Activated CD4-positive, alpha-beta memory T cell treated with anti-CD3 and anti-CD28 coated beads, Interleukin-2, amount 10 ng/mL, durations not matched to agents 7 days and 5 days (primary cell): ENCODE results near the gene MAL. TPM values are rescaled to one million over a fixed set of nuclear protein-coding genes. Genes with fewer than 3 reads are reported as not detected.
A peak's percentile ranks its signal among the peaks of the same experiment; 100 is the strongest.

ENCODE experiments used
- CTCF ChIA-PET: fragments of 350-600 bp; sonication (Branson Sonifier 250); formaldehyde crosslinking; loops from one replicate; lab custom pipeline; 2021; ENCODE audit warnings: antibody characterized with exemption, inconsistent platforms; lab: Charles Lee
- POLR2A ChIA-PET: fragments of 350-600 bp; sonication (Branson Sonifier 250); formaldehyde crosslinking; loops from one replicate; lab custom pipeline; 2021; ENCODE audit warnings: antibody characterized with exemption; lab: Charles Lee
- DNase-seq: peaks from one replicate; pipeline ENCODE4 v3.0.0-alpha.2; 2020
- H3K27ac Mint-ChIP-seq: one replicate; pipeline ENCODE4 v1.8.0; 2021; ENCODE audit warnings: mild to moderate bottlenecking, mixed read lengths
- H3K27me3 Mint-ChIP-seq: one replicate; pipeline ENCODE4 v1.8.0; 2021; ENCODE audit warnings: mixed read lengths
- H3K36me3 Mint-ChIP-seq: one replicate; pipeline ENCODE4 v1.8.0; 2021; ENCODE audit warnings: low read depth, mixed read lengths
- H3K4me1 Mint-ChIP-seq: one replicate; pipeline ENCODE4 v1.8.0; 2021; ENCODE audit warnings: mixed read lengths
- H3K4me3 Mint-ChIP-seq: one replicate; pipeline ENCODE4 v1.8.0; 2021; ENCODE audit warnings: mild to moderate bottlenecking, mixed read lengths
- H3K9me3 Mint-ChIP-seq: one replicate; pipeline ENCODE4 v1.8.0; 2021; ENCODE audit warnings: mixed read lengths
- total RNA-seq, 2 experiments: library from RNA; stranded (reverse); gene quantifications; one replicate each; pipeline ENCODE4 v1.2.3, GENCODE V29; 2021

MAL gene
- 100 to 1,000 TPM; 202 to 210 TPM for total RNA-seq

DNA sequence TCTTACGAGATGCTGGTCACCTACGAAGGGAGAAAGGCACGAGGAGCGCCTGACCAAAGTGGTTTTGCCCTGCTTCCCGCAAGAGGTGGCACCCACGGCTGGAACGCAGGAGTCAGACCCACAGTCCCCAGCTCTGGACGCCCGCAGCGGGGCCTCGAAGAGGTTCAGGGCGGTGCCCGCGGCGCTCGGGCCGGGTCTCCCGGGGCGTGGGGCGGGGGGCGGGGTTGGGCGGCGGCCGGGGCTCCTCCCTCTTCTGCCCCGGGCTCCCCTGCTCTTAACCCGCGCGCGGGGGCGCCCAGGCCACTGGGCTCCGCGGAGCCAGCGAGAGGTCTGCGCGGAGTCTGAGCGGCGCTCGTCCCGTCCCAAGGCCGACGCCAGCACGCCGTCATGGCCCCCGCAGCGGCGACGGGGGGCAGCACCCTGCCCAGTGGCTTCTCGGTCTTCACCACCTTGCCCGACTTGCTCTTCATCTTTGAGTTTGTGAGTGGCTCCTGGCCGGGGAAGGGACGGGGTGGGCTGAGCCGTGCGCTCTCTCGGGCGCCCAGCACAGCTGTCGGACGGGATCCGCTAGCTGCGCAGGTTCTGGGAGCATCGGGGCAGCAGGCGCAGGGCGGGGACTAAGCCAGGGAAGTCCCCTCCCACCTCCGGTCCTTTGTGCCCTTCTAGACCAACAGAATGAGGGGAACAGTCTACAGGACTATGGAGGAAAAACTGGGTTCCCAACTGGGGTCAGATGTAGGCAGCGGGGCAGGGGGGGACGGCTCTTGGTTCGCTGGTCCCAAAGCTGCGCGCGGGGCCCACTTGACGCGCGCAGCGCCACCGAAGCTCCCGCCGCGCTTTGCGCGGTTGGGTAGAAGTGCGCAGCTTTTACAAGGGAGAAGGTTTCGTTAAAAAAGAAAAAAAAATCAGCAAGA, at the start of gene MAL:
TSS of gene MAL (plus strand) at position 303 of the 914 bp plus-strand sequence. CDS start at position 388, 85 bp downstream.
- Mint-ChIP-seq H3K36me3 (peaks cover 42% of the 10 kb centered on the region), H3K27ac (peak within 1 kb of the TSS; percentile 98), H3K27me3 (peaks cover 5% of the 10 kb centered on the region), H3K4me1 (peaks cover 71% of the 10 kb centered on the region), H3K9me3 (no peaks in the 10 kb centered on the region), H3K4me3 (peak within 1 kb of the TSS; percentile 99)
- ChIA-PET POLR2A (interaction anchor here (0.7 to 8.8 kb wide), 13 partner anchors 9 to 140 kb away, joined by 3 to 432 read pairs (median 6); partner anchors contain the start of genes MRPS5 and ZNF2), CTCF (interaction anchor here (1.1 to 10.2 kb wide), 7 partner anchors 10 to 320 kb away, joined by 4 to 397 read pairs (median 25); partner anchors contain the start of gene MRPS5)
- DNase-seq = peak; percentile 72

DNA sequence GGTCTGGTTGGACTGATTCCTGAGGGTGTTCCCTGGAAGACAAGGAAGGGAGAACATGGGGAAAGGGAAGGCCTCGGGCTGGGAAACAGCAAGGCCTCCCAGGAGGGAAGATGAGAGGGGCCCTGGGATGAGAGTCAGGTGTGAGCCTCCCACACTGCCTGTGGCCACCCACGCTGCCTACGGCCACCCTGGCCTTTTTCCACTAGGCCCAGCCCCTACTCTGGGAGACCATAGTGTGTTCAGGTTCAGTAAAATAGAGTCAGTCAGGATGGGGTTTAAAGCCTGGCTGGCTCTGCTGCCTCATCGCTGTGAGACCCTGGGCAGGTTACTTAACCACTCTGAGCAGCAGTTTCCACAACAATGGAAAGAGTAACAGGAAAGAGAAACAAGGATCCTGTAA, 47.7 kb upstream of the MAL start:
- no peak overlapping the region for H3K4me3 Mint-ChIP-seq
- H3K4me1 Mint-ChIP-seq = no peaks in the 10 kb centered on the region
- no peak overlapping the region for H3K27ac Mint-ChIP-seq
- CTCF ChIA-PET = no interaction called here
- DNase-seq = no peak
- POLR2A ChIA-PET = no interaction called here
- no peaks in the 10 kb centered on the region for H3K36me3 Mint-ChIP-seq
- H3K27me3 Mint-ChIP-seq = peaks cover 14% of the 10 kb centered on the region
- no peaks in the 10 kb centered on the region for H3K9me3 Mint-ChIP-seq

DNA sequence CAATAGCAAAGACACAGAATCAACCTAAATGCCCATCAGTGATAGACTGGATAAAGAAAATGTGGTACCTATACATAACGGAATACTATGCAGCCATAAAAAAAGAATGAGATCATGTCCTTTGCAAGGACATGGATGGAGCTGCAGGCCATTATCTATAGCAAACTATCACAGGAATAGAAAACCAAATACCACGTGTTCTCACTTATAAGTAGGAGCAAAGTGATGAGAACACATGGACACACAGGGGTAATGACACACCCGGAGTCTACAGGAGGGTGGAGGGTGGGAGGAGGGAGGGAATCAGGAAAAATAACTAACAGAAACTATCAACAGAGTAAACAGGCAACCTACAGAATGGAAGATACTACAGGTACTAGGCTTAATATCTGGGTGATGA, 46.6 kb upstream of the MAL start:
- H3K4me3 Mint-ChIP-seq = no peak overlapping the region
- H3K27ac Mint-ChIP-seq = no peak overlapping the region
- no peak for DNase-seq
- ChIA-PET CTCF (interaction anchor here (1.4 kb wide), 1 partner anchor 22 kb away, joined by 5 read pairs; no protein-coding TSS in a partner anchor), POLR2A (no interaction called here)
- no peaks in the 10 kb centered on the region for H3K4me1 Mint-ChIP-seq
- H3K36me3 Mint-ChIP-seq = no peaks in the 10 kb centered on the region
- H3K9me3 Mint-ChIP-seq = no peaks in the 10 kb centered on the region
- H3K27me3 Mint-ChIP-seq = peaks cover 14% of the 10 kb centered on the region

DNA sequence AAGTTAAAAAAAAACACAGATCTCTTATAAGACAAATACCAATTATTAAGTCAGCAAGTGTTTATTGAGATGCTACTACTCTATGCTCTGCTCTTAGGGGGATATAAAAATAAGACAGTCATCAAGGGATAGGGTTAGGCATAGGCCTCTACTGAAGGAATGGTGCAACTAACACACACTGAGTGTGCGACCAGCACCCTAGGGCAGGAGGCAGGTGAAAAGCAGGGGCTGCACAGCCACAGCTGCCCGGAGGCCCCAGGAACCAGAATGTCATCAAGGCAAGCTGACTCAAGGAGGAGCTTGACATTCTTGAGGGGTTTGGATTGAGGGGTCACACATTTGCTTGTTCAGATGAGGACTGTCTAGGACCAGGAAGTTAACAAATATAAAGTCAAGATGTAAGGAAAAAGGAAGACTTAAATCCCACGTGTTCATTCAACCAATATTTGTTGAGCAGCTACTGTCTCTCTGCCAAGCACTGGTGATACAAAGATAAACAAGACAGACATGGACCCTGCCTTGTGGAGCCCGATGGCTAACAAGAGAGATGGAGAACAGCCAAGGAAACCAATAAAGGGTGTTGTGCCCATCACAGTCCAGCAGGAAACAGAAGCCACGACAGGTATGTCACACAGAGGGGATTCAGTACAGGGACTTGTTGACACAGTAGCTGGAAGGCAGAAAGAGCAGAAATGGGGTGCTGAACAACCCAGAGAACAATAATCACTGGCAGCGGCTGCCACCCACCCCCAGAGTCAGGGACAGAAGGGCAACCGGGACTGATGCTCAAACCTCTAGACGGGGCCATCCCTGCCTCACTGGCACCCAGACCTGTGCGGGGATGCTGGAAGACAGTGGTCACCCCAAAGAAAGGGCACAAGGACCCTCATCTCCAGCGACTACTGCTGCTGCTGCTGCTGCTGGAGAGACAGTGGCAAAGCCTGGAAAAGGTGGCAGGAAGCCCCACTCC, 45.8 kb upstream of the MAL start:
- CTCF ChIA-PET = interaction anchor here (0.5 to 1.4 kb wide), 2 partner anchors 23 to 106 kb away, joined by 4 to 5 read pairs; no protein-coding TSS in a partner anchor
- Mint-ChIP-seq H3K4me3 (no peak overlapping the region), H3K36me3 (no peaks in the 10 kb centered on the region), H3K27ac (no peak overlapping the region), H3K27me3 (peaks cover 17% of the 10 kb centered on the region), H3K4me1 (peaks cover 2% of the 10 kb centered on the region), H3K9me3 (no peaks in the 10 kb centered on the region)
- POLR2A ChIA-PET = no interaction called here
- no peak for DNase-seq

DNA sequence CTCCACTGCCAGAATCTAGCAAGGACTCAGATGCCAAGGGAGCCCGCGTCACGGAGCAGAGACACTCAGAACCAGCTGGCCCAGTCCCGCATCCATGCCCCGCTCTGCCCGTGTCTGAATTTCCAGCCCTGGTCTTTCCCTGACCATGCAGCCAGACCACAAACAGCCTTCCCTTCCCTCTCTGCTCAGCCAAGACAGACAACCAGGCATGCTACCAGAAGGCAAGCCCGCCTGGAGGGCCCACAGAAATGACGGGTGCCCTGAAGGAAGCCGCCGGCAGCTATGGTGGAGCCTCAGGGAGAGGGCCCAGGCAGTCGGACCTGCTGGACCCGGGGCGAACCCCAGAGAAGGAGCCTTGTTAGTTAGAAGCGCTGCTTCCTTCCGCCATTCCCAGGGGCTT, 45.1 kb upstream of the MAL start:
- Mint-ChIP-seq H3K27me3 (peaks cover 15% of the 10 kb centered on the region), H3K36me3 (no peaks in the 10 kb centered on the region), H3K4me3 (no peak overlapping the region), H3K27ac (no peak overlapping the region), H3K4me1 (peaks cover 5% of the 10 kb centered on the region), H3K9me3 (no peaks in the 10 kb centered on the region)
- ChIA-PET CTCF (interaction anchor here (0.5 to 1.2 kb wide), 2 partner anchors 24 to 106 kb away, joined by 3 to 4 read pairs; no protein-coding TSS in a partner anchor), POLR2A (no interaction called here)
- no peak for DNase-seq

DNA sequence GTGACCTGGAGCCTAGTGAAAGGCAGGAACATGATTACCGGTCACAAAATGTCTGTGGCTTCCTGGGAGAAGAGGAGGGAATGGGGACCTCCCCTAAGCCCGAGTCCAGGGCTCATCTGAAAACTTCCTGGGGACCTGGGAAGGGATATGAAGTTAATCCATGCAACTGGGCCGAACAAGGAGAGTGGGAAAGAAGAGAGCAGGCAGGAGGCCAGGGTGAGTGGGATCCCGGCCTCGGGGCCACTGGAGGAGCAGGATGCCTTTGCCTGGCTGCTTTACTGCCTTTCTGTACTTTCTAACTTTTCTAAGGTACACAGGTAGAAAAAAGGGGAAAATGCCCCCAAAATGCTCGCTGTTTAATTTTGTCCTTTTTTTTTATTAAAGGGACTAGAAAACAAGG, 43.4 kb upstream of the MAL start:
- DNase-seq = no peak
- ChIA-PET CTCF (interaction anchor here (0.6 kb wide), 1 partner anchor 25 kb away, joined by 3 read pairs; no protein-coding TSS in a partner anchor), POLR2A (no interaction called here)
- H3K9me3 Mint-ChIP-seq = no peaks in the 10 kb centered on the region
- H3K27me3 Mint-ChIP-seq = peaks cover 11% of the 10 kb centered on the region
- no peak overlapping the region for H3K27ac Mint-ChIP-seq
- H3K4me3 Mint-ChIP-seq = no peak overlapping the region
- H3K36me3 Mint-ChIP-seq = no peaks in the 10 kb centered on the region
- peaks cover 5% of the 10 kb centered on the region for H3K4me1 Mint-ChIP-seq

DNA sequence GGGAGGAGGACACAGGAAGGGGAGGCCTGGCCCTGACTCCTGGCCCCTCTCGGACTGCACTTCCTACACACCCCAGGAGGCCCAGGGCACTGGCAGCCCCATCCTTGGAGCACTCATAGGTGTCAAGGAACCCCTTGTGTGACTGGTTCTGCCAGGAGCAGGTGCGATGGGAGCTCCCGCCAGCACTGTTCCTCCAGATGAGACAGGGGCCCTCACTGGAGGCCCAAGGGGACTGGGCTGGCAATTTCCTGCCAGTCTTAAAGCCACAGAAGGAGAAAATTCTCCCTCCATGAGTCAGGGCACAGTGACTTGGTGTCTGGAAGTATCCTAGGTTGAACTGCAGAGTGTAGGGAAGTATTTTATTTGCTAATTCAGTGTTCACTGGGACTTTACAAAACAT, 42.8 kb upstream of the MAL start:
- CTCF ChIA-PET = no interaction called here
- no peak for DNase-seq

DNA sequence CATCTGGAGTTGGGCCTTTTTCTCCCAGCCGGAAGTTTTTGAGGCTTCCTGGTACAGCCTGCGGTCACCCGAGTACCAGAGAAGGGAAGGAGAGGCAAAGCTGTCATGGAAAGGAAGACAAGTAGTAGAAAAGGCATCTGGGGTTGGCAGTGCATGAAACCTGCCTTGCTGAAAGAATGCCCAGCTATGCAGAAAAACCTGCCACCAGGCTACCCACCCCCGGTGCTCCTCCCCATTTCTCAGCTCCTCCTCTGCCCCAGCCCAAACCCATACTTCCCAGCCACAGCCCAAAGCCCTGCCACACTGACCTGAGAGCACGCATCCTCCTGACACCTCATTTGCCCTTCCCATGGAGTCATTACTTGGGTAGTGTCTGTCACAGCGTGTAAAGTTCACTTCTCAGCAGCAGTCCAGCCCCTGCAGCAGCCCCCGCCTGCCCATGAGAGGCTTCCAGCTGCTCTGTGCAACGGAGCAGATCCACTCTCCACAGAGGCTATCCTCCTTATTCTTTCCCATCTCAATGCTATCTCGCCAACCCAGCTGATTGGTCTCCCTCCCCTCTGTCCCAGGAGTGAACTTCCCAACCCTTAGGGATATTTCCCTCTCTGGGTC, 40.4 kb upstream of the MAL start:
- Mint-ChIP-seq H3K9me3 (no peaks in the 10 kb centered on the region), H3K36me3 (no peaks in the 10 kb centered on the region), H3K4me1 (peaks cover 5% of the 10 kb centered on the region), H3K27ac (no peak overlapping the region), H3K4me3 (no peak overlapping the region), H3K27me3 (peaks cover 18% of the 10 kb centered on the region)
- ChIA-PET CTCF (interaction anchor here (2.0 to 3.1 kb wide), 5 partner anchors 10 to 94 kb away, joined by 5 to 20 read pairs (median 12); no protein-coding TSS in a partner anchor), POLR2A (no interaction called here)
- DNase-seq = no peak

More for the DNA sequence above, 42.8 kb upstream of the MAL start:
- Mint-ChIP-seq H3K4me3 (no peak overlapping the region), H3K4me1 (peaks cover 5% of the 10 kb centered on the region), H3K36me3 (no peaks in the 10 kb centered on the region), H3K9me3 (no peaks in the 10 kb centered on the region), H3K27me3 (peaks cover 11% of the 10 kb centered on the region), H3K27ac (no peak overlapping the region)
- POLR2A ChIA-PET = no interaction called here

DNA sequence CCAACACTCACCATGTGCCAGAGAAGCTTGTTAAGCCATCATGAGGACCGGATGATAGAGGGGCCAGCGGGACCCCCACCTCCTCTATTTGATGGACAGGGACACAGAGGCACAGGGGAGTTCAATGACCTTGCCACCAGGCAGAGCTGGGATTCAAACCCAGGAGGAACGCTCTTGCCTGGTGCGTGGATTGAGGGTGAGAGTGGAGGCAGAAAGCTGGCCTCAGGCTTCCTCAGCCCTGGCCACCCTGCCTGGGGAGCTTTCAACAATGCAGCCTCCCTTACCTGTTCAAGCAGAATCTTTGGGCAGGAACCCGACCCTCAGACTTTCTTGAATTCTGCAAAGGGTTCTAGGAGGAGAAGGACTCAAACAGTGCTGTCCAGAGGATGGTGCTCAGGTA, 39.9 kb upstream of the MAL start:
- Mint-ChIP-seq H3K4me1 (peaks cover 5% of the 10 kb centered on the region), H3K4me3 (no peak overlapping the region), H3K27me3 (peaks cover 19% of the 10 kb centered on the region), H3K27ac (no peak overlapping the region), H3K36me3 (no peaks in the 10 kb centered on the region), H3K9me3 (no peaks in the 10 kb centered on the region)
- ChIA-PET POLR2A (no interaction called here), CTCF (interaction anchor here (0.9 to 3.1 kb wide), 13 partner anchors 10 to 132 kb away, joined by 3 to 22 read pairs (median 6); no protein-coding TSS in a partner anchor)
- DNase-seq = no peak

DNA sequence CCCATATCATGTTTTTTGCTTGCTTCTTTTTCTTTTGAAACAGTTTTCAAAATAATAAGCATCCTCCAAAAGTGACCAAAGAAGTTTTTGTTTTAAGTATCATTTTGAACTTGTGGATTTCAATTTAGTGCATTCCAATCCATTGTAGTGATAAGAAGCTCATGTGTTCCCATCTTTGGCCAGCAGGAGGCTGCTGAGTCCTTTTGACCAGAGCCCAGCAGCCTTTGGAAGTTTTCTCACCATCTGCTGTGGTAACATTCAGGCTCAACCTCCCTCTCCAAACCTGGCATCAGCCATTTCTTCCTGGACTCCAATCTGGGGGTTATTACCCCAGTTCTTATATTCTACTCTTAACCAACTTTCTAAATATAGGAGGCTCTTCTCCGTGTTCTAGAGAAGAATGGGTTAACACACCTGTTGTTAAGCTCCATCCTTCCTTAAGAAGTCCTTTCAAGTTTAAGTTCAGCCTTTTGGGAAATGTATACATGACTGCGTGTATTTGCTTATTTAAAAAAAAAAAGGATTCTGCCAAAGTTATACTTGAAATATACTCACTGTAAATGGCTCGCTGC, 39.0 kb upstream of the MAL start:
- Mint-ChIP-seq H3K36me3 (no peaks in the 10 kb centered on the region), H3K4me3 (no peak overlapping the region), H3K4me1 (peaks cover 5% of the 10 kb centered on the region), H3K27me3 (peaks cover 19% of the 10 kb centered on the region), H3K27ac (no peak overlapping the region), H3K9me3 (no peaks in the 10 kb centered on the region)
- POLR2A ChIA-PET = interaction anchor here (1.3 kb wide), 1 partner anchor 129 kb away, joined by 3 read pairs; no protein-coding TSS in a partner anchor
- peak; percentile 54 for DNase-seq
- CTCF ChIA-PET = interaction anchor here (0.9 to 3.1 kb wide), 18 partner anchors 9 to 137 kb away, joined by 3 to 22 read pairs (median 5); no protein-coding TSS in a partner anchor

DNA sequence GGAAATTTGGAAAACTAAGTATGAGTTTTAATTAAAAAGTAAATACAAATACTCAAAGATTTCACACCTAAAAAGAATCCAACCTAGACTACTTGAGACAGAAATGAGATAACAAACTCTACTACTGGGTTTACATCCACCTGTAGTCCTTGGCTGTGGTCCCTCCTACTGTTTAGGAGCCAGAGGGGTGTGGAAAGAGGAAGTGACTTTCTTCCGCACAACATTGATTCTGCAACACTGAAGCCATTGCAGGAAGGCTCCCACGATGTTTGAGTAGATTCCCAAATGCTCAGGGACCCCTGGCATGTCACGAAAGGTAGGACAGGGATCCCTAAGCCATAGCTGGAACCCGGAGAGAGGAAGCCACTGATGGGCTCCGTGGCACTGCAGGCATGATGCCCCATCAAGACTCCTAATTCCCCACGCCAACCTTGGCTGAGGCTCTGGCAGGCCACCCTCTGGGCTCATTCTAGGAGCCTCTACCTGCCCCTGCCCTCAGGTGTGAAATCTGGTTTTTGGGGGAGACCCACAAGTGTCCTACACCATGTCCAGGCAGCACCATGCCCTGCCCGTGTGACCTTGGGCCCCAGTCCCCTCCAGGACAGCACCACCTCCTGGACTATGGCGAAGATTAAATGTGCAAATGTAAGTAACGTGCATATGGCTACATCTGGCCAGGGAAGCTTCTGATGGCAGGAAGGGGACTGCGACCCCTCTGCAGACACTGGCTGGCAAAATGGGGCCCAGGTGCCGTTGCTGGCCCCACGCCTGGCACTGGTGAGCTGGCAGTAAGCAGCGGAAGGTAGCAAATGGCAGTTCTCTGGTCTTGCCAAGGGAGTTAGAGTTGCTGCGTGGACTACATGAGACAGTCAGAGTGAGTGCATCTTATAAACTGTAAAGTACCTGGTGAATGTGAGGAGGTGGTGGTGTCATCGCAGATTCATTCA, 38.2 kb upstream of the MAL start:
- POLR2A ChIA-PET = interaction anchor here (1.3 kb wide), 1 partner anchor 128 kb away, joined by 3 read pairs; no protein-coding TSS in a partner anchor
- no peak for DNase-seq
- CTCF ChIA-PET = interaction anchor here (1.1 to 3.1 kb wide), 11 partner anchors 16 to 136 kb away, joined by 3 to 22 read pairs (median 5); no protein-coding TSS in a partner anchor
- peaks cover 5% of the 10 kb centered on the region for H3K4me1 Mint-ChIP-seq
- H3K27me3 Mint-ChIP-seq = peaks cover 17% of the 10 kb centered on the region
- no peaks in the 10 kb centered on the region for H3K9me3 Mint-ChIP-seq
- no peak overlapping the region for H3K27ac Mint-ChIP-seq
- H3K4me3 Mint-ChIP-seq = no peak overlapping the region
- H3K36me3 Mint-ChIP-seq = no peaks in the 10 kb centered on the region
